Hepatic stellate cell (primary cell): Measurements from ENCODE around the gene FUT2.

Experiments
- DNase-seq: peaks from one replicate; pipeline ENCODE4 v3.0.0; 2011; ENCODE audit warnings: low spot score

FUT2 gene

DNA sequence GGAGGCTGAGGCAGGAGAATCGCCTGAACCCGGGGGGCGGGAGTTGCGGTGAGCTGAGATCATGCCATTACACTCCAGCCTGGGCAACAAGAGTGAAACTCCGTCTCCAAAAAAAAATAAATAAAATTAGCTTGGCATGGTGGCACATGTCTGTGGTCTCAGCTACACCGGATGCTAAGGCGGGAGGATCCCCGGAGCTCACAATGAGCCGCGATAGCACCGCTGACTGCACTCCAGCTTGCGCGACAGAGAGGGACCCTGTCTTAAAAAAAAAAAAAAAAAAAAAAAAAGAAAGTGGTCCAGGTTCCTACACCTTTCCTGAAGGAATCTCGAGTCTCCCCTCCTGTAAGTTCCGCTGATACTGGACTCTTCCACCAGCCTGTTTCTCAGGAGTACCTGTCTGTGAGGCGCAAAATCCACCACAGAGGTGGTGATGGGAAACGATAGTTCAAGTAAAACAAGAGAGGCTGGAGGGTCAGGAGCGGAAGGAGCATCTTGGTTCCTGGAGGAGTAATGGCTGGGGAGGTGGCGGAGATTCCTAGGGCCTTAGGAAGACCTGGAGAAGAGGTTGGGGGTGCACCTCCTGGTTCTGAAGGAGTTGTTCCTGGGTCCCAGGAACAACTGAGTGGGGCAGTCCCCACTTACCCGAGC, 56.2 kb downstream of the FUT2 start:
- DNase-seq = no peak

GRCh38 chr19:48752496-48753365, 57.0 kb downstream of the FUT2 start, which contains the start of gene FUT1:
FUT1 (minus strand) TSS chr19:48752641; CDS start chr19:48751281, 1,360 bp downstream.
- peak; percentile 55 for DNase-seq

DNA sequence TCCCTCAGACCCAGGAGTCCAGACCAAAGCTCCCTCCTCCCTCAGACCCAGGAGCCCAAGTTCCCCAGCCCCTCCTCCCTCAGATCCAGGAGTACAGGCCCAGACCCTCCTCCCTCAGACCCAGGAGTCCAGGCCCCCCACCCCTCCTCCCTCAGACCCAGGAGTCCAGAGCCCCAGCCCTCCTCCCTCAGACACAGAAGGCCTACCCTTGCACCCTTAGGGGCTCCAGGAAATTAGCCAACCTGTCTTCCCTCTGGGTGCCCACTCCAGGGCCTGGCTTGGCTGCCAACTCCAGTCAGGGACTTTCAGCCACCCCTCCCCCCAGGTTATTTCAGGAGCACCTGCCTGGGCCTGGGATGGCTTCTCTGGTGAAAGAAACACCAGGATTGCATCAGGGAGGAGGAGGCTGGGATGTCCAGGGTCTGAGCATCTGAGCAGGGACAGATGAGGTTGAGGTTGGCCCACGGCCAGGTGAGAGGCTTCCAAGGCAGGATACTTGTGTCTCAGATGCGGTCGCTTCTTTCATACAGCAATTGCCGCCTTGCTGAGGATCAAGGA, 59.4 kb downstream of the FUT2 start, which contains the start of gene FGF21:
FGF21 (plus strand) TSS at position 441 of the 558 bp plus-strand sequence. CDS start 713 bp downstream, outside the sequence.
- no peak for DNase-seq
